ENCODE results near the gene GPC5.

- TF ChIP-seq TARDBP (IDR thresholded peaks at IDR 0.05) (no peak), FOXA1 (IDR thresholded peaks at IDR 0.05) (no peak), SP1 (IDR thresholded peaks at IDR 0.05) (no peak), SUZ12 (IDR thresholded peaks at IDR 0.05) (no peak), FOXM1 (IDR thresholded peaks at IDR 0.05; ENCODE audit: borderline replicate concordance) (no peak)
Observed at GRCh38 chr13:91356919-91357612, 41.4 kb upstream of the GPC5 start.

All from HEK293T (cell line).